H1 (cell line): Measurements from ENCODE around the gene YARS1. TPM values are rescaled to one million over a fixed set of nuclear protein-coding genes. Genes with fewer than 3 reads are reported as not detected.
A peak's percentile ranks its signal among the peaks of the same experiment; 100 is the strongest.

Source experiments
- CTCF ChIA-PET: fragments of 300-600 bp; sonication (Branson Sonifier 250); formaldehyde crosslinking; loops from one replicate; lab custom pipeline; 2021; ENCODE audit not compliant: partially characterized antibody; lab: Charles Lee
- POLR2A ChIA-PET: fragments of 300-600 bp; sonication (Branson Sonifier 250); formaldehyde crosslinking; loops from one replicate; lab custom pipeline; 2021; ENCODE audit warnings: inconsistent platforms; ENCODE audit not compliant: partially characterized antibody; lab: Charles Lee
- DNase-seq, 2 experiments: peaks; one replicate each; pipeline versions ENCODE4 v3.0.0 to v3.0.0-alpha.2; 2010 to 2022; ENCODE audit warnings: low spot score in 2 of 2, low read depth in 1 of 2, mixed read lengths in 1 of 2
- FAIRE-seq: peaks from 2 replicates; lab custom pipeline; 2011; peaks lifted over from hg19 to GRCh38; lab: Jason Lieb, UNC
- H2AFZ ChIP-seq: 2 replicates; pipeline ENCODE4 v1.8.1; 2012; ENCODE audit warnings: low read length, inconsistent platforms
- H2AK5ac ChIP-seq: 2 replicates; pipeline ENCODE4 v1.6.1; 2013; ENCODE audit warnings: low read depth, low read length
- H2BK120ac ChIP-seq: replicated peaks from 2 replicates; pipeline ENCODE3; 2013; ENCODE audit warnings: low read depth, low read length, inconsistent platforms
- H2BK12ac ChIP-seq: 2 replicates; pipeline ENCODE4 v1.6.1; 2013; ENCODE audit warnings: low read depth, low read length
- H2BK15ac ChIP-seq: 2 replicates; pipeline ENCODE4 v1.6.1; 2013; ENCODE audit warnings: low read length
- H2BK20ac ChIP-seq: 2 replicates; pipeline ENCODE4 v1.6.1; 2013; ENCODE audit warnings: low read length
- H2BK5ac ChIP-seq: 2 replicates; pipeline ENCODE4 v1.6.1; 2013; ENCODE audit warnings: low read depth, low read length
- H3K14ac ChIP-seq: 2 replicates; pipeline ENCODE4 v1.6.1; 2013; ENCODE audit warnings: inconsistent platforms; ENCODE audit not compliant: insufficient read length
- H3K18ac ChIP-seq: 2 replicates; pipeline ENCODE4 v1.6.1; 2013; ENCODE audit warnings: low read length; ENCODE audit errors: extremely low read depth
- H3K23ac ChIP-seq: 2 replicates; pipeline ENCODE4 v1.6.1; 2013; ENCODE audit warnings: inconsistent platforms; ENCODE audit not compliant: insufficient read length
- H3K23me2 ChIP-seq: 2 replicates; pipeline ENCODE4 v1.6.1; 2013; ENCODE audit warnings: low read depth, low read length
- H3K27ac ChIP-seq: 2 replicates; pipeline ENCODE4 v1.6.1; 2011; ENCODE audit warnings: low read depth, low read length, inconsistent platforms
- H3K27me3 ChIP-seq, 4 experiments: replicated peaks in 1 of 4; 1 replicate in 1 of 4; 2 replicates in 3 of 4; pipeline versions ENCODE4 v1.6.1 to v1.8.1; 2011 to 2013; ENCODE audit warnings: low read length in 3 of 4, mild to moderate bottlenecking in 3 of 4, inconsistent platforms in 2 of 4, mixed read lengths in 2 of 4, moderate library complexity in 1 of 4; ENCODE audit not compliant: control insufficient read depth in 3 of 4, insufficient read depth in 3 of 4; ENCODE audit errors: extremely low read depth in 1 of 4
- H3K36me3 ChIP-seq, 4 experiments: 2 replicates each; pipeline versions ENCODE4 v1.6.1 to v1.8.1; 2011 to 2013; ENCODE audit warnings: mild to moderate bottlenecking in 4 of 4, low read length in 3 of 4, moderate library complexity in 2 of 4, control low read depth in 1 of 4, inconsistent platforms in 1 of 4; ENCODE audit not compliant: insufficient read depth in 4 of 4, control insufficient read depth in 2 of 4
- H3K4ac ChIP-seq: replicated peaks from 2 replicates; pipeline ENCODE3; 2013; ENCODE audit warnings: low read length, low read depth, mixed read lengths, inconsistent platforms; ENCODE audit not compliant: insufficient read length
- H3K4me1 ChIP-seq, 4 experiments: replicated peaks in 1 of 4; 1 replicate in 1 of 4; 2 replicates in 3 of 4; pipeline versions ENCODE4 v1.6.1 to v1.8.1; 2011 to 2013; ENCODE audit warnings: low read length in 3 of 4, inconsistent platforms in 2 of 4, mixed read lengths in 1 of 4; ENCODE audit not compliant: insufficient read depth in 4 of 4, control insufficient read depth in 3 of 4
- H3K4me2 ChIP-seq, 2 experiments: 2 replicates each; pipeline versions ENCODE4 v1.6.1 to v1.8.1; 2011 to 2013; ENCODE audit warnings: low read depth in 2 of 2, low read length in 2 of 2, control low read depth in 1 of 2, inconsistent platforms in 1 of 2, mild to moderate bottlenecking in 1 of 2; ENCODE audit not compliant: insufficient read depth in 1 of 2
- H3K4me3 ChIP-seq, 4 experiments: fragments of 200-600, 300-600 bp in 1 of 4; sonication (generic), shearing (Covaris generic), sonication (Bioruptor Twin) in 1 of 4; 2 replicates each; pipeline versions ENCODE4 v1.5.1 to v1.8.1; 2011 to 2016; ENCODE audit warnings: low read length in 4 of 4, low read depth in 3 of 4, control low read depth in 2 of 4, inconsistent platforms in 2 of 4, mild to moderate bottlenecking in 2 of 4, mixed read lengths in 1 of 4, moderate library complexity in 1 of 4; ENCODE audit not compliant: insufficient read depth in 2 of 4; ENCODE audit errors: extremely low read depth in 1 of 4
- H3K56ac ChIP-seq: replicated peaks from 2 replicates; pipeline ENCODE3; 2013; ENCODE audit warnings: low read depth, mild to moderate bottlenecking, mixed read lengths, low read length, inconsistent platforms; ENCODE audit not compliant: insufficient read length
- H3K79me1 ChIP-seq: 2 replicates; pipeline ENCODE4 v1.6.1; 2013; ENCODE audit warnings: low read depth, low read length, control low read depth
- H3K79me2 ChIP-seq, 2 experiments: 2 replicates each; pipeline versions ENCODE4 v1.6.1 to v1.8.1; 2012 to 2013; ENCODE audit warnings: low read length in 2 of 2, mild to moderate bottlenecking in 2 of 2, inconsistent platforms in 1 of 2; ENCODE audit not compliant: insufficient read depth in 2 of 2, control insufficient read depth in 1 of 2
- H3K9ac ChIP-seq, 4 experiments: replicated peaks in 1 of 4; 1 replicate in 1 of 4; 2 replicates in 3 of 4; pipeline versions ENCODE4 v1.6.1 to v1.8.1; 2011 to 2013; ENCODE audit warnings: low read depth in 3 of 4, low read length in 3 of 4, control low read depth in 2 of 4, mild to moderate bottlenecking in 2 of 4, moderate library complexity in 2 of 4, inconsistent platforms in 1 of 4; ENCODE audit errors: extremely low read depth in 1 of 4
- H3K9me3 ChIP-seq, 2 experiments: 2 replicates each; pipeline versions ENCODE4 v1.6.1 to v1.8.1; 2012 to 2013; ENCODE audit warnings: mild to moderate bottlenecking in 2 of 2, moderate library complexity in 2 of 2, control low read depth in 1 of 2, inconsistent platforms in 1 of 2, low read depth in 1 of 2, low read length in 1 of 2, mixed read lengths in 1 of 2; ENCODE audit not compliant: insufficient read depth in 2 of 2
- H4K20me1 ChIP-seq, 2 experiments: replicated peaks in 1 of 2; 2 replicates each; pipeline versions ENCODE3 to v1.8.1; 2011 to 2013; ENCODE audit warnings: inconsistent platforms in 2 of 2, low read length in 2 of 2, mild to moderate bottlenecking in 1 of 2; ENCODE audit not compliant: insufficient read depth in 2 of 2, control insufficient read depth in 1 of 2
- H4K5ac ChIP-seq: 2 replicates; pipeline ENCODE4 v1.6.1; 2013; ENCODE audit warnings: low read length, low read depth, mixed read lengths, inconsistent platforms; ENCODE audit not compliant: insufficient read length
- H4K8ac ChIP-seq: 2 replicates; pipeline ENCODE4 v1.8.0; 2013; ENCODE audit warnings: mild to moderate bottlenecking, moderate library complexity, low read length, inconsistent platforms; ENCODE audit not compliant: insufficient read depth; ENCODE audit errors: extremely low read depth
- H4K91ac ChIP-seq: replicated peaks from 2 replicates; pipeline ENCODE3; 2013; ENCODE audit warnings: low read length, mixed read lengths, inconsistent platforms; ENCODE audit not compliant: insufficient read length
- ATF3 ChIP-seq: IDR thresholded peaks from 2 replicates; pipeline ENCODE4 v1.6.1; 2011; ENCODE audit warnings: low read depth, mild to moderate bottlenecking, low read length; ENCODE audit not compliant: insufficient read depth
- CREB1 ChIP-seq: IDR thresholded peaks from 2 replicates; pipeline ENCODE4 v1.6.1; 2012; ENCODE audit warnings: inconsistent platforms
- EP300 ChIP-seq, 2 experiments: IDR thresholded peaks; 1 replicate in 1 of 2; 2 replicates in 1 of 2; pipeline ENCODE4 v1.6.1; 2011 to 2012; ENCODE audit warnings: low read depth in 2 of 2, low read length in 2 of 2, mild to moderate bottlenecking in 2 of 2, borderline replicate concordance in 1 of 2, inconsistent platforms in 1 of 2, moderate library complexity in 1 of 2
- JUND ChIP-seq: IDR thresholded peaks from 2 replicates; pipeline ENCODE4 v1.6.1; 2011; ENCODE audit warnings: mild to moderate bottlenecking, improper control_type of control experiment, low read length
- KDM1A ChIP-seq: fragments of 200-600, 300-600 bp; sonication (generic); IDR thresholded peaks from 2 replicates; pipeline ENCODE4 v1.7.1; 2016; ENCODE audit warnings: mild to moderate bottlenecking, low read length, borderline replicate concordance
- KDM4A ChIP-seq: IDR thresholded peaks from one replicate; pipeline ENCODE4 v1.7.1; 2012; ENCODE audit warnings: low read depth, mild to moderate bottlenecking, moderate library complexity, low read length, inconsistent platforms; ENCODE audit not compliant: severe bottlenecking
- PHF8 ChIP-seq: fragments of 200-600 bp; sonication (generic); conservative IDR thresholded peaks from 2 replicates; pipeline ENCODE4 v1.7.1; 2012; ENCODE audit warnings: low read depth, mild to moderate bottlenecking, inconsistent platforms, low read length, moderate library complexity
- POLR2A ChIP-seq, 2 experiments: IDR thresholded peaks; 1 replicate in 1 of 2; 2 replicates in 1 of 2; pipeline ENCODE4 v1.6.1; 2011; ENCODE audit warnings: low read depth in 2 of 2, low read length in 2 of 2, mild to moderate bottlenecking in 2 of 2; ENCODE audit errors: control extremely low read depth in 1 of 2
- SIN3A ChIP-seq, 2 experiments: IDR thresholded peaks in 1 of 2; conservative IDR thresholded peaks in 1 of 2; 2 replicates each; pipeline ENCODE4 v1.6.1; 2011 to 2012; ENCODE audit warnings: low read length in 2 of 2, improper control_type of control experiment in 1 of 2, low read depth in 1 of 2, mild to moderate bottlenecking in 1 of 2
- TAF1 ChIP-seq: IDR thresholded peaks from 2 replicates; pipeline ENCODE4 v1.6.1; 2011; ENCODE audit warnings: mild to moderate bottlenecking, low read depth, low read length
- TAF7 ChIP-seq: optimal IDR thresholded peaks from 2 replicates; pipeline ENCODE3; 2011; ENCODE audit warnings: low read depth, mild to moderate bottlenecking, inconsistent platforms, low read length, moderate library complexity, borderline replicate concordance
- TBP ChIP-seq: IDR thresholded peaks from 2 replicates; pipeline ENCODE4 v1.6.1; 2011; ENCODE audit warnings: low read depth, low read length, improper control_type of control experiment
- YY1 ChIP-seq: IDR thresholded peaks from 2 replicates; pipeline ENCODE4 v1.6.1; 2011; ENCODE audit warnings: low read depth, mild to moderate bottlenecking, low read length
- WGBS, 2 experiments: shearing (Covaris generic) in 1 of 2; methylation state at CpG; one replicate each; pipeline versions ENCODE4 v1.1.6 to v1.1.7; 2013 to 2015; ENCODE audit warnings: low lambda C conversion rate in 2 of 2, mixed read lengths in 2 of 2, inconsistent platforms in 1 of 2, low coverage in 1 of 2, missing lambda C conversion rate in 1 of 2; ENCODE audit not compliant: insufficient replicate concordance in 2 of 2, insufficient coverage in 1 of 2, insufficient read length in 1 of 2; ENCODE audit errors: extremely low coverage in 1 of 2, missing lambda C conversion rate in 1 of 2; 5-methylcytosine and 5-hydroxymethylcytosine counted together
- polyA plus RNA-seq, 7 experiments: library from polyadenylated mRNA; depleted of rRNA in 3 of 7; stranded (reverse) in 5 of 7; unstranded in 2 of 7; fragments of >200 nt in 5 of 7; fragments of 200-250 nt in 2 of 7; gene quantifications; 1 replicate in 5 of 7; 2 replicates in 1 of 7; 4 replicates in 1 of 7; pipeline versions ENCODE4 v1.2.1 to v1.2.3, GENCODE V29; 2011 to 2013; ENCODE audit warnings: missing spikeins in 2 of 7, mixed read lengths in 2 of 7
- total RNA-seq: library from RNA; stranded (reverse); fragmentation: NEBNext Ultra II Directional; extraction: Animal tissue kit (Norgen Biotek cat#: 25700); gene quantifications from 2 replicates; pipeline ENCODE4 v1.2.1, GENCODE V29; 2021

YARS1 gene
- total and polyA plus RNA-seq, 2 of the 8 experiments (the other 6 are each of a cell fraction or from before 2014, with no cell fraction given) = 47.1 to 226 TPM

DNA sequence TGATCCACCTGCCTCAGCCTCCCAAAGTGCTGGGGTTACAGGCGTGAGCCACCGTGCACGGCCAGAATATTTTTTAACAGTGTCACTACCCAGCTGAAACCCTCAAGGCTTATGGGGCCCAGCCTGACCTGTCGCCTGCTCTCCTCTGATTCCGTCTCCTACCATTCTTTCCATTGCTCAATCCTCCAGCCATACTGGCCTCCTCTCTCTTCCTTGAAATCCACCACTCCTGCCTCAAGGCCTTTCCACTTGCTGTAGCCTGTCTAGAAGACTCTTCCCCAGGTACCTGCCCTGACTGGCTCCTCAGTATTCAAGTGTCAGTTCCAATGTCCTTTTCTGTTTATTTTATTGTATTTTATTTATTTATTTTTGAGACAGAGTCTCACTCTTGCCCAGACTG, 53.9 kb downstream of the YARS1 start:
- DNase-seq (no peak), FAIRE-seq (no peak)
- no peak overlapping the region for H2BK120ac ChIP-seq
- H3K23me2 ChIP-seq = peaks cover 23% of the 10 kb centered on the region
- H3K79me1 ChIP-seq = peaks cover 14% of the 10 kb centered on the region
- H2AK5ac ChIP-seq = no peak overlapping the region
- 90% methylated on average over 5 of the region's 5 CpGs; no CpG with 5 or more reads in 1 of the 2 experiments for WGBS, 2 experiments
- ChIA-PET CTCF (interaction anchor here (0.6 to 4.9 kb wide), 8 partner anchors 10 to 118 kb away, joined by 3 to 41 read pairs (median 6); no protein-coding TSS in a partner anchor), POLR2A (interaction anchor here (0.8 to 17.2 kb wide), 5 partner anchors 9 to 38 kb away, joined by 3 to 295 read pairs (median 4); no protein-coding TSS in a partner anchor)
- H2BK12ac ChIP-seq = no peak overlapping the region
- H3K4ac ChIP-seq = no peak overlapping the region
- no peak overlapping the region for H2AFZ ChIP-seq
- H2BK15ac ChIP-seq = 0 out of 2 replicates have a peak overlapping the region, but pooled peaks have one; percentile 8
- no peak overlapping the region for H4K5ac ChIP-seq
- H3K27ac ChIP-seq = no peak overlapping the region
- H3K79me2 ChIP-seq = peaks cover 5 to 70% of the 10 kb centered on the region in 2 experiments
- peaks cover 32 to 57% (median 49%) of the 10 kb centered on the region in 4 experiments for H3K4me1 ChIP-seq
- H4K20me1 ChIP-seq = peaks cover 0 to 14% of the 10 kb centered on the region in 2 experiments
- H3K23ac ChIP-seq = no peak overlapping the region
- no peak overlapping the region for H3K18ac ChIP-seq
- no peak overlapping the region for H2BK5ac ChIP-seq
- no peaks in the 10 kb centered on the region for H3K9me3 ChIP-seq
- H3K9ac ChIP-seq = no peak overlapping the region
- H3K14ac ChIP-seq = no peak overlapping the region
- peaks cover 4 to 12% (median 5%) of the 10 kb centered on the region in 4 experiments; a peak in 4 of 8 replicates for H3K36me3 ChIP-seq
- H4K8ac ChIP-seq = no peak overlapping the region
- H4K91ac ChIP-seq = no peak overlapping the region
- no peak overlapping the region for H3K4me2 ChIP-seq
- 0 out of 2 replicates have a peak overlapping the region, but pooled peaks have one; percentile 23 for H2BK20ac ChIP-seq
- H3K56ac ChIP-seq = no peak overlapping the region
- no peaks in the 10 kb centered on the region for H3K27me3 ChIP-seq
- H3K4me3 ChIP-seq = no peak overlapping the region
- TF ChIP-seq EP300 (IDR thresholded peaks at IDR 0.05; ENCODE audit: borderline replicate concordance in 1 of 2, low read depth in 2 of 2, low read length in 2 of 2) (no peak), KDM4A (no peak), TAF7 (no peak), POLR2A (IDR thresholded peaks at IDR 0.05; ENCODE audit: control extremely low read depth in 1 of 2, low read depth in 2 of 2, low read length in 2 of 2) (no peak), TBP (no peak), PHF8 (no peak), SIN3A (conservative IDR thresholded peaks at IDR 0.05 in 1 of 2, IDR thresholded peaks at IDR 0.05 in 1 of 2; ENCODE audit: low read depth in 1 of 2, low read length in 2 of 2) (no peak), JUND (no peak), CREB1 (no peak), TAF1 (no peak), KDM1A (no peak), YY1 (no peak), ATF3 (no peak)
